Fibroblast of skin of scalp (primary cell): ENCODE measurements around the gene KPNA3.
"Not testable (repeated sequence)": the region's sequence is repeated elsewhere in the genome, so short reads cannot be mapped to it uniquely, and the experiment has no call there.

Source experiments
- DNase-seq: peaks from one replicate; pipeline ENCODE4 v3.0.0-alpha.2; 2013

The KPNA3 gene

DNA sequence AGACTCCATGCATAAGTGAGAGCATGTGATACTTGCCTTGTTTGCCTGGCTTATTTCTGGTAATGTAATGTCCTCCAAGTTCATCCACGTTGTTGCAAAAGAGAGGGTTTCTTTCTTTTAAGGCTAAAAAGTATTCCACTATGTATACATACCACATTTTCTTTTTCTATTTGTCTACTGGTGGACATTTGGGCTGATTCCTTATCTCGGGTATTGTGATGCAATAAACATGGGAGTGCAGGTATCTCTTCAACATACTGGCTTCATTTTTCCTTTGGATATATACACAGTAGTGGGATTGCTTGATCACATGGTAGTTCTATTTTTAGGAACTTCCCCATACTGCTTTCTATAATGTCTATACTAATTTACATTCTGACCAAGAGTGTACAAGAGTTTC, 51.6 kb downstream of the KPNA3 start:
- DNase-seq, result no peak

DNA sequence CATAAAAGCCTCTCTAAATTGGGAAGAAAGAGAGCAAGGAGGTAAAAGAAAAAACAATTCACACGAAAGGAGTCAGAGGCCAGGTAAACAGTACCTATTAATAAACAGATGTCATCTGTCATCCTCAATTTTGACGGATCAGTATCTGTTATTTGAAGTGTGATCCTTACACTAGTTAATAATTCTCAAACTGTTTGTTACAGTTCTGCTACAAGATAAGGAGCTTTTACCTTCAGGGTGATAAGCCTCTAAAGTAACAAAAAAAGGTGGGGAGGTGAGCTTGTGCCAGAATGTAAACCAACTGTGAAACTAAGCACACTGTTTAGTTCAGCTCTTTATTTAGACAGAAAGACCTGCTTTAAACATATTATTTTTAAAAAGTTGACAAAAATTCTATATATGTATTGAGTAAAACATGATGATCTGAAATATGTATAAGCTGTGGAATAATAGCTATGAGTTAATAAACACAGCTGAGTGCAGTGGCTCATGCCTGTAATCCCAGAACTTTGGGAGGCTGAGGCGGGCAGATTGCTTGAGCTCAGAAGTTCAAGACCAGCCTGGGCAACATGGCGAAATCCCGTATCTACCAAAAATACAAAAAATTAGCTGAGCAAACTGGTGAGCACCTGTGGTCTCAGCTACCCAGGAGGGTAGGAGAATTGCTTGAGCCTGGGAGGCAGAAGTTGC, 52.8 kb downstream of the KPNA3 start:
- DNase-seq, result no peak

DNA sequence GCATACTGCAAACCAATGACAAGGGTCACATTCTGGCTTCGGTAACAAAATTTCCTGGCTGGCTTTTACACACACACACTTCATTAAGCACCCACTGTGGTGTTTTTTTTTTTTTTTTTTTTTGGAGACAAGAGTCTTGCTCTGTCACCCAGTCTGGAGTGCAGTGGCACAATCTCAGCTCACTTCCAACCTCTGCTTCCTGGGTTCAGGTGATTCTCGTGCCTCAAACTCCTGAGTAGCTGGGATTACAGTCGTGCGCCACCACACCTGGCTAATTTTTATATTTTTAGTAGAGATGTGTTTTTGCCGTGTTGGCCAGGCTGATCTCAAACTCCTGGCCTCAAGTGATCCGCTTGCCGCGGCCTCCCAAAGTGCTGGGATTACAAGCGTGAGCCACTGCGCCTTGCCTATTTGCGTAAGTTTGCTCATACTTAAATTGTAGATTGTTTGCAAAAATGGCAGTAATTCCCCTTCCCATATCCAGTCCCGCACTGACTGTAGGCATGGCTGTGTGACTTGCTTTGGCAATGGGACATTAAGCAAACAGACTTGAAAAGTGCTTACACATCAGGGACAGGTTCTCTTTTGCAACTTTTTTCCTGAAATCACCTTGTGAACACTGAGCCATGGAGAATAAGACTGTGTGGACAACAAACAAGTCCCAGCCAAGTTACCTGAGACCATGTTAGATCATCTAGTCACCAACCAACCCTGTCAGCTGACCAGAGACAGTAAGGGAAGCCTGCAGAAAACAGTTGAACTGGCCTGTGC, 59.1 kb downstream of the KPNA3 start:
- no peak for DNase-seq

DNA sequence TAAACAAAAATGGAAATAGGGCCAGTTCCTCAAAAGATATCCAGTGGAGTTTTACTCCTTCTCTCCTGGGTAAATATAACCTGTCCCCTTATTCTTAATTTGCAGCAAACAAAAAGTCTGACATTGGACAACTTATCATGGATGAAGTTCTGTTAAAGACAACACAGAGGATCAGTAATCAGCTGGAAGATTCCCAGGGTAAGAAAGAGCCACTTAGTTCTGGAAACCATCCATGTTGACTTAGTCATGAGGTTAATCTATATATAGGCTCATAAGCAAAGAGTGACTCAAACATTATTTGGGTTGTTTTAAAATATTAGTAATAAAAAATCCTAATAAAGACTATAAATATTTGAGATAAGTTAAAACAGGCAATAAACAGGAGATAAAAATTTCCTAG, 60.7 kb downstream of the KPNA3 start:
- DNase-seq, result peak; percentile 79

DNA sequence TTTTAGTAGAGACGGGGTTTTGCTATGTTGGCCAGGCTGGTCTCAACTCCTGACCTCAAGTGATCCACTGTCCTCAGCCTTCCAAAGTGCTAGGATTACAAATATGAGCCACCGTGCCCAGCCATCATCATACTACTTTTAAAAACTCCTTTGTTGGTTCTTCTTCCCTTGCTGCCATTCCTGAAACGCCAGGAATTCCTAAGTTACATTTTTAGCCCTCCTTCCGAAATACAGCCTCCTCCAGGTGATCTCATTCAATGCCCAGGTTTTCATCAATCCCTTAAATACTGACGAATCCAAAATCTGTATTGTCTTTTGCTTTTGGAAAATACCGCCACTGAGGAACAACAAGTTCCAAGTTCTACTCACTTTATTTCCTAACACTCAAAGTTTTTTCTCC, 75.9 kb downstream of the KPNA3 start:
- no peak for DNase-seq

DNA sequence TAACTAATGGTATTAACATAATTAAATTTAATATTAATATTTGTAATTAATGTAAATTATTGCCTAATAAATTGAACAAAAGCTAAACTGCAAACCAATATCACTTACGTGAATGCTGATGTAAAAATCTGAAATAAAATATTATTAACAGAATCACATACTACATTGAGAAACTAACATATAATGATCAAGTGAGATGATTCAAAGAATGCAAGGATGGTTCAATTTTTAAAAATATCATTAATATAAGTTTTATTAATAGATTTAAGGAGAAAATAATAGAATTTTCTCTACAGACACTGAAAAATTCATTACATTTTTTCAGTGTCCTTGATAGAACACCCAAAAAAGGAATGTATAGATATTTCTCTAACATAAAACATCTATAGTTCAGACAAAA, 77.7 kb downstream of the KPNA3 start:
- DNase-seq, result no peak

DNA sequence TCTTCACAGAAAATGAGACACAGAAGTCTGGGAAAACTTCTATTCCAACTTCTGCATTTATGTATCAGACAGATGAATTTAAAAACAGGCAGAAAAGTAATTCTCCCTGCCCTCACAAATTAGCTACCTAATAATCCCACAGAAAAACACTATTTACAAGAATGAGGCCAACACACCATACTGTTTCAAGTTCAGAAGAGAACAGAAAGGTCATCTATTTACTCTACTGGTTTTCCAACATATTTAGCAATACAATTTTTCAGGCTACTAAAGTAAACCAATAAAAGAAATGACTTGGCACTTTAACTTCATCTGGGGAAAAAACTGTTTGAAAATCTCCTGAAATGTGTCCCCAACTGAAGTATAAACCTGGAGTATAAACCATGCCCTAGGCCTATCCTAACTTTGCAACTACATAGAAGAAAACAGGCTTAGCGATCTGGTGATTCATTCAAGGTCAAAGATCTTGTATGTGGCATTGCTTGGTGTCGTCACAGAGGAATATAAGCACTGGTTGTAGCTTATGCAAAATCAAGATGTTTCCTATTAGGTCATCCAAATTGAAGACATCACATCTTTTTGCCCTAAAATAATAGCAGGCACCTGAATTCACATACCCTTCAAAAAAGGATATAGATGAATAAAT, 81.1 kb downstream of the KPNA3 start:
- no peak for DNase-seq

DNA sequence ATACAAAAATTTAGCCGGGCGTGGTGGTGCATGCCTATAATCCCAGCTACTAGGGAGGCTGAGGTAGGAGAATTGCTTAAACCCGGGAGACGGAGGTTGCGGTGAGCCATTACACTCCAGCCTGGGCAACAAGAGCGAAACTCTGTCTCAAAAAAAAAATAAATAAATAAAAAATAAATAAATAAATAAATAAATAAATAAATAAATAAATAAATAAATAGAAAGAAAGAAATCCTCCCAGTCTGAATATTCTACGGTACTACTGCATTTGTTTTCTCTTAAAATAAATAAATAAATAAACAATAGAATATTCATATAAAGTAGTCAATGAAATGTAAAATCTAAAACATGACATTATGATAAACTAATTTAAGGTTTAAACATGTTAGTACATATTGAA, 88.2 kb downstream of the KPNA3 start:
- DNase-seq, result not testable (repeated sequence)

DNA sequence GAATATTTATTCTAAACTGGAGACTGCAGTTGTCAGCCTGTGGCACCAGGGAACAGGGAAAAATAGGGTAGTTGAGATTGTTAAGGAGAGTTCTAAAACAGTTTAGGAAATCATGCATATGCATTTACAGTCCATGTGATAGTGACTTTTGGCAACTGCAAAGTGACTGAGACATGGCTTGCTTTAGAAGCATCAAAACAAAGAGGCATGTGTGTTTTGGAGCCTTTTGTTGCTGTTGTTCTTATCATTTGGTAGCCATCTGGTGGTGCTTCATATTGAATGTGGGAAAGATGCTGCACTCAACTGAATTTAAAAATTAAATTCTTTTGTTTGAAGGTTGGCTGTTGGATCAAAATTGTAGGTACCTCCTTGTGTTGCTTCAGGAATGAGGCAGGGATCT, 91.0 kb downstream of the KPNA3 start:
- DNase-seq, result no peak

DNA sequence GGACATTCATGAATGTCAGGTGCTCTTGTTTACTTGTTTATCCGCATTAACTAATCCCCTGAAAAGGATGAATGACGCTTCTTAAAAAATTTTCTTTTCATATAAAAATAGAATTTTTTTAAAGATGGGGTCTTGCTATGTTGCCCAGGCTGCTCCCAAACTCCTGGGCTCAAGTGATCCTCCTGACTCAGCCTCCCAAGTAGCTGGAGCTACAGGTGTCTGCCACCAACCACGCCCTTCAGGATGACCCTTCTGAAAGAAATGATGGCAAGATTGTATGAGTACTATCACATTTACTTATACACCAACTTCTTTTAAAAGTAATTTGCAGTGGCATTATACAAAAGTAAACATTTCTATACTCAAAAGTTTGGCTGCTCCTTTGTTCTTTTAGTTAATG, 95.0 kb downstream of the KPNA3 start:
- no peak for DNase-seq

DNA sequence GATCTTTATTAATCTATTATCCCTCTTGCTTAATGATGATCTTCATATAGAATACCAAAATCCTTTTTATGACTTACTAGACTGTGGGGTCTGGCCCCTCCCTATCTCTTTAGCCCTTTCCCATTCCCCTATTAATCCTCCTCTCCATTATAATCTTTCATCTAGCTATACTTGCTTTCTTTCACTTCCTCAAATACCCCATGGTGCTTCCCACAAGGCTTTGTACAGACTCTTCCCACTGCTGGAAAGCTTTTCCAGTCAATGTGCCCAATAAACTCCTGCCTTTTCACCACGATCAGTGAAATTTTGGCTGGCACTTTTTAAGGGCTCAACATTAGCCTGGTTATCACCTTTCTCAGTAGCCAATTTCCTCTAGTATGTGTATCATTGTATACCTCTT, 98.0 kb downstream of the KPNA3 start:
- no peak for DNase-seq

DNA sequence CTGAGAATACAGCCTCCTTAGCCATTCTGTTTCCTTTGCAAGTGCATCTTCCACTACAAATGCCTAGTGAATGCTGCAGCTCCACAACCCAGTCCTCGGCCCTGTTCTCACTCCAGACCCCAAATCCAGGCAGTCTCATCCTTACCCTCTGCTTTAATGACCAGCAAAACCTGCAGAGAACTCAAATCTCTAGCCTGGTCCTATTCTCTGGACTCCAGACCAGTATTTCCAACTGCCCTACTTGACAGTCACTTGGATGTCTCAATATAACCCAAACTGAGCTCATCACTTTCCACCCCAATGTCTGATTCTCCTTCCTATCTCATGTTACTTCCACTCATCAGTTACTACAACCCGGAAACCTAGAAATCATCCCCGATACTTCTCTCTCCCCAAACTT, 98.6 kb downstream of the KPNA3 start:
- DNase-seq, result no peak

DNA sequence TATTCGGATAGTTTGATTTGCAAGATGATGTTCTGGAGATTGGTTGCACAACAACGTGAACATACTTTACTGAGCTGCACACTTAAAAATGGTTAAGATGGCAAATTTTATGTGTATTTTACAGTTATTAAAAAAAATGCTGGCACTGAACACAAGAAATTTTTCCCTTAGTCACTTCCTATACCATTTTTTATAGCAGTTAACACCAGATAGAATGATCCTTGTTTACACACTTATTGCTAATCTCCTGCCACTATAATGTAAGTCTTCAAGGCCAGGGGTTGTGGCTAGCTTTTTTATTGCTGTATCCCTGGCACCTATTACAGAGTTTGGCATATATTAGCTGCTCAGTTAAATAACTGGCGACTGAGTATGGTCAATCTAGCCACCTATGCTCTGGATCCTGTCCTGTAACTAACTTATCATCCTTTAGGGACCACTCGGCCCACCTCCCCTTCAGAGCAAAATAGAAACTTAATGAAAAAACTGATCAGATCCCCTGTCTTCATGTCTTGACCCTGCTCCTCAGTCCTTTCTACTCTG, 99.2 kb downstream of the KPNA3 start:
- peak; percentile 43 for DNase-seq

DNA sequence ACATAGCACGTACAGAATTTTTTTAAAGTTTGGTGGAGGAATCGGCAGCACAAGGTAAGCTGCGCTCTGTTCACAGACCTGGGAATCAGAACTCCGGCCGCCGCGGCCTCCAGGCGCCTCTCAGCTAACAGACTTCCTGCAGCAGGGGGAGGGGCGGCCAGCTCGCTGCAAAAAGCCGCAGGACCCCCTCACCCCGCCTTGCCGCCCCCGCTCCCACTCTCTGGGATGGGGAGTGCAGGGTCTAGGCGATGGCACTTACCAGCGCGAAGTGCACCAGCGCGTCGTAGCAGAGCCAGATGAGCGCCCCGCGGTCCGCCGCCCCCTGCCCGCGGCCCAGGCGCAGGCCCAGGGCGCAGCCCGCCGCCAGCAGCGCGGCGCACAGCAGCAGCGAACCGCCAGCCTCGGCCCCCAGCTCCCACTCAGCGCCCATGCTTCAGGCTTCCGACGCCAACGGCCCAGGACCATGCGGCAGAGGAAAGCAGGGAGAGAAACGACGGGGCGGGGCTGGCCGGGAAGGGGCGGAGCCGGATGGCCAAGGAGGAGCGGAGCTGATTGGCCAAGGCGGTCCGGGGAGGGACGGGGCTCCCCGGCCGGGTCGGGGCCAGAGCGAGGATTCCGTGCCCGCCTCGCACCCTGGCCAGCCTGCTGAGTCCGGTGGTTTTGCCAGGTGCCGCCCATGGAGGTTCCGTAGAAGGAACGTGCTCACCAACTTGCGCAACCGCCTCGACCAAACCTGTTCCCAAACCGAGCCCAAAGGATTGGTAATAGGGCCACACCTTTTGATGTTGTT, 101.3 kb downstream of the KPNA3 start, which contains the start of gene EBPL:
Gene EBPL, minus strand, starts transcription at position 492 of the 790 bp plus-strand sequence. Its CDS starts 62 bp downstream, at position 430.
- DNase-seq, result peak; percentile 91

DNA sequence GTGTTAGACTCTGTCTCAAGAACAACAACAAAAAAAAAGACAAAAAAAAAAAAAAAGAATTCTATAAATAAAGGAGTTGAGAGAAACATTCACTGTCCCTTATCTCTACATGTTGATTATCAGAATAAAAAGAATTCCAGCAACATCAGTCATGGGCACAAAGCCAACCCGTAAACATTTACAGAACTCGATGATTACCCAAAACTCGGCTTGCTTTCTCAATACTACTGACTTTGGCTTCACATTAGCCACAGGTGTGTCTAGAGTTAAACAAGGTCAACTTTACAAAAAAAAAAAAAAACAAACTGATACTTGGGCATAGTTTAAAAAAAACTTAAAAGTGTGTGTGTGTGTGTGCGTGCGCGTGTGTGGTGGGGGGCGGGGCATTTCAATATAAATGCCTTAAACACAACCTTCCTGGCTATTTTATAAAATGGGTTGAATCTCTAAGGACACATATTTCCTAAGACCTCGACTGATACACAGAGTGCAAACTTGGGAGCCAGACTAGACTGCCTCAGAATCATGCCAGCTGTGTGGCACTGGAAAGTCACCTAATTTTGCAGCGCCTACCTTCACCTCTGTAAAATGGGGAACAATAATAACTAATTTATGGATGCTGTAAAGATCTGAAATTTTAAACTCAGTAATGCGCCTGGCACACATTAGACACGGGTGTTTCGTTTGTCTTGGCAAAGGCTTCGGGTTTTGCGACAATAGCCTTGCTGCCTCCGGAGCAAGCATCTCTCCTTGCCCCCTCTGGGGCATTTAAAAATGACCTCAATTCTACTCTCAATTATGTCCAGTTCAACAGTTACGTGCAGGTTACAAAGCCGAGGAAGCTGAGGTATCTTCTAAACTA, 102.1 kb downstream of the KPNA3 start:
- DNase-seq, result no peak

DNA sequence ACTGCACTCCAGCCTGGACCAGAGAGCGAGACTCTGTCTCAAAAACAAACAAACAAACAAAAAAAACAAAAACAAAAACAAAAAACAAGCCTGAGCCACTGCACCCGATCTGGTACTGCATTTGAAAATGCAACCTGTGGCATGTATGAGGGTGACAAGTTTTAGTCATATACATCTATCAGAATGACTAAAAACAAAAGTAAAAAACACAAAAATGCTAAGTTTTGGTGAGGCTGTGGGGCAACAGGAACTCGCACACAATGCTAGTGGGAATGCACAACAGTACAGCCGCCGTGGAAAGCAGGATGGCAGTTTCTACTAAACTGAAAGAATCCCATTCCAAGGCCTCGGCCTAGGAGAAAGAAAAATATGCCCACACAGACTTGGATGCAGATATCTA, 109.0 kb downstream of the KPNA3 start:
- DNase-seq, result no peak

DNA sequence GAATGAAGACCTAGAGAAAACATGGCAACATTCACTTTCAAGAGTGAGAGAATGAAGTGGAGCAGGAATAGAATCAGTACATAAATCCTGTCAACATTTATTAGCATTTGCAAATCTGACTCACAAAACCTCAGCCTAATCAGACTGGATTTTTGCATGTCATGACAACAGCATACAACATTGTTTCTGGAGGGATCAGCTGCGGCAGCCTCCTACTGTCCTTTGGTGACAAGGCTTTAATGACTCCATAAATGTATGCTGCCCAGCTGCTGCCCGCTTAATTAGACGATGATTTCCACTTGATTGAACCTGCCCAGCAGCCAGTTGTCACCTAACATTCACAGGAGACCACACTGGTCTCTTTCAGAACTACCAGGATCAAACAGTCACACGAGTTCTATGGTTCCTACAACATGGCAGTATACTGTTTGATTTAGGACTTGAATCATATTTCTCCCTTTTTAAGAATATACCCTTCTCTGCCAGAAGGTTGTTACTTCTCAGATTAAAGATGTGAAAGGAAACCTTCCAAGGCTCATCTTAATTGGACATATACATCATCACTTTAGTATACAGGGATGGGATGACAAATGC, 110.5 kb downstream of the KPNA3 start:
- DNase-seq, result peak; percentile 29

DNA sequence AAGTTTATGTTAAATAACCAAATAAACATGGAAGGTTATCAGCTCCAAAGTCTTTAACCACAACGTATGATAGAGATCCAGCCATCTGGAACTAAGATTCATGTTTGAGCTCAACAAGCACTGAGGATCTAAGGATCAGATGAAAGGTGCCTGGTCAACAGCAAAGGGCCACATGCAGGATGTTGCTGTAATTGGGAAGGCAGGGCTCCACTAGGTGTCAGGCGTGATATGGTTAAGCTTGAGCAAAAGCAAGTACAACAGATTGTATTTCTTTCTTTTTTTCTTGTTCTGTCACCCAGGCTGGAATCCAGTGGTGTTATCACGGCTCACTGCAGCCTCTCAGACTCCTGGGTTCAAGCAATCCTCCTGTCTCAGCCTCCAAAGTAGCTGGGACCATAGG, 113.2 kb downstream of the KPNA3 start:
- peak; percentile 22 for DNase-seq

DNA sequence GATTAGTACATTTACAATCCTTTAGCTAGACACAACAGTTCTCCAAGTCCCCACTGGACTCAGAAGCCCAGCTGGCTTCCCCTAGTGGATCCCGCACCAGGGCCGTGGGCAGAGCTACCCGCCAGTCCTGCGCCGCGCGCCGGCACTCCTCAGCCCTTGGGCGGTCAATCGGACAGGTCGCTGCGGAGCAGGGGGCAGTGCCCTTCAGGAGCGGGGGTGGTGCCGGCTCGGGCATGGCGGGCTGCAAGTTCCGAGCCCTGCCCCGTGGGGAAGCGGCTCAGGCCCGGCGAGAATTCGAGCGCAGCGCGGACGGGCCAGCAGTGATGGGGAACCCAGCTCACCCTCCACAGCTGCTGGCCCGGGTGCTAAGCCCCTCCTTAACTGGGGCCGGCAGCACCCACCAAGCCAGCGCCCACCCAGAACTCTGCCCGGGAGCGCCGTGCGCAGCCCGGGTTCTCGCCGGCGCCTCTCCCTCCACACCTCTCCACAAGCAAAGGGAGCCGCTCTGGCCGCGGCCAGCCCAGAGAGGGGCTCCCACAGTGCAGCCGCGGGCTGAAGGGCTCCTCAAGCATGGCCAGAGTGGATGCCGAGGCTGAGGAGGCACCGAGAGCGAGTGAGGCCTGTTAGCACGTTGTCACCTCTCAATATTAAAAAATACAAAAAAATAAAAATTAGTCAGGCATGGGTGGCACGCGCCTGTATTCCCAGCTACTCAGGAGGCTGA, 114.1 kb downstream of the KPNA3 start:
- DNase-seq, result no peak

DNA sequence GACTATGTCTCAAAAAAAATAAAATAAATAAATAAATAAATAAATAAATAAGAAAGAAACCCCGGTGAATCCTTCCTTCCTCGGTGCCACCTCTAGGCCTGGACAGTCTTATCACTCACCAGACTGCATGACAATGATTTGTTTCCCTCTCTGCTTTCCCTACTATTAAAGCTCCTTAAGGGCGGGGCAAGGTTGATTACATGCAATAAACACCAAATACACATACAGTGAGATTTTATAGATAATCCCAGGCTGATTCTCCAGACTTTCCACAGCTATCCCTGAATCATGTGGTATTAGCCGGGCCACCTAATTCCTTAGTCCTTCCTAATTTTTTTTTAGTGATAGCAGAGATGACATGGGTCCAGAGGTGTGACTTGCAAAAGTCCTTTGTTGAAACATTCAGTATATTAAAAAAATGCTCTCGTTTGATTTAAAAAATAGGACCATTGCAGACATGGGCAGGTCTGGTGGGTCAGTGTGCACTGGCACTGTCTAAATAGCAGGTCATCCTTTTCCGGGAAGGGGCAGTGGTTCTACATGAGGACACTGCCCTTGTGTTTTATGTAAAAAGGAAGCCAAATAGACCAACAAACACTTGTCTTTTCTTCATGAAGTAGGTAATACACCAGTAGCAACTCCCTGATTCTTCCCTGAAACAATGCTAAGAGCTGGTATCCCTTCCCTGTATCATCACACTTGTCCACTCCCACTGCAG, 115.7 kb downstream of the KPNA3 start:
- DNase-seq, result no peak
